ENCODE measurements around the gene CMBL.

CMBL gene

GRCh38 chr5:10244342-10244944, 63.3 kb downstream of the CMBL start:
- no peak overlapping the region for H3K4me3 ChIP-seq
- no peak for DNase-seq (ENCODE audit: low spot score)
- no peak overlapping the region for H3K27ac ChIP-seq
- TF ChIP-seq CTCF (IDR thresholded peaks at IDR 0.05), result no peak

GRCh38 chr5:10243660-10244240, 64.0 kb downstream of the CMBL start:
- Histone ChIP-seq H3K27ac (no peak overlapping the region), H3K4me3 (no peak overlapping the region)
- no peak for DNase-seq (ENCODE audit: low spot score)
- no peak for TF ChIP-seq CTCF (IDR thresholded peaks at IDR 0.05)

GRCh38 chr5:10235350-10235749, 72.4 kb downstream of the CMBL start:
- Histone ChIP-seq H3K4me3 (no peak overlapping the region), H3K27ac (no peak overlapping the region)
- DNase-seq (ENCODE audit: low spot score), result no peak
- no peak for TF ChIP-seq CTCF (IDR thresholded peaks at IDR 0.05)

DNA sequence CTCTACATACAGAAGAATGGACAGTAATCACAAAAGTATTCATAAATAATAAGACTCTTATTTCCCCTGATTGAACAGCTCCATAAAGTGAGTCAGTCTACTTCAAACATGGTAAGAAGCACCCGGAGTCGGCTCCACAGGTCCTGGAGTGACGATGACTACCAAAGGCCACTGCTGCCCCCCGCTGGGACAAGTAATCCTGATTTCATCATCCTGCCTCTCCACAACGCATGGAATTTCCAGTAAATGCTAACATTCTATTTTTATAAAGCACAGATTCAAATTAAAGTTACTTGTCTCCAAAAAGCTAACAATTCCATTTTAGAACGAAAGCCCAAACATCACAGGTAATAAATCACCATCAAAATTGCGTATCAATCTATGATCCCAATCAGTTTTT, 74.2 kb downstream of the CMBL start:
- no peak overlapping the region for H3K4me3 ChIP-seq
- no peak overlapping the region for H3K27ac ChIP-seq
- no peak for DNase-seq (ENCODE audit: low spot score)
- no peak for TF ChIP-seq CTCF (IDR thresholded peaks at IDR 0.05)

GRCh38 chr5:10233011-10233410, 74.7 kb downstream of the CMBL start:
- H3K27ac ChIP-seq, result no peak overlapping the region
- no peak for DNase-seq (ENCODE audit: low spot score)
- no peak overlapping the region for H3K4me3 ChIP-seq
- no peak for TF ChIP-seq CTCF (IDR thresholded peaks at IDR 0.05)

DNA sequence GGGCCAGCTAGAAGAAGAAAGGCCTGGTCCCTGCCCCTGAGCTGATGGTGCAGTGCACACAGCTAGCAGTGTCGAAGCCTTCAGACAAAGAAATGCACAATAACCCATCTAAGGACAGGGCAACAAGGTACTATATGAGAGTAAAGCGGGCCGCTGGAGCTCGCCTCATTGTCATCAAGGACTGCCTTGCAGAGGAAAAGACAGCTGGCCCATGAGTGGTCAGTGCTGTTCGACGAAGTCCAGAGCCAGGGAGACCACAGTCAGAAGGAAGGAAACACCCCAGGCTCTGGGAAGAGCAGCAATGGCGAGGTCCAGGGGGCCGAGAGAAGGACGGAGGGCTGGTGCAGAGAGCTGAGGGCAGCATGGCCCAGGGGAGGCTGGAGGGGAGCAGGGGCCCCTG, 75.3 kb downstream of the CMBL start:
- no peak overlapping the region for H3K4me3 ChIP-seq
- no peak for DNase-seq (ENCODE audit: low spot score)
- TF ChIP-seq CTCF (IDR thresholded peaks at IDR 0.05), result no peak
- H3K27ac ChIP-seq, result no peak overlapping the region

DNA sequence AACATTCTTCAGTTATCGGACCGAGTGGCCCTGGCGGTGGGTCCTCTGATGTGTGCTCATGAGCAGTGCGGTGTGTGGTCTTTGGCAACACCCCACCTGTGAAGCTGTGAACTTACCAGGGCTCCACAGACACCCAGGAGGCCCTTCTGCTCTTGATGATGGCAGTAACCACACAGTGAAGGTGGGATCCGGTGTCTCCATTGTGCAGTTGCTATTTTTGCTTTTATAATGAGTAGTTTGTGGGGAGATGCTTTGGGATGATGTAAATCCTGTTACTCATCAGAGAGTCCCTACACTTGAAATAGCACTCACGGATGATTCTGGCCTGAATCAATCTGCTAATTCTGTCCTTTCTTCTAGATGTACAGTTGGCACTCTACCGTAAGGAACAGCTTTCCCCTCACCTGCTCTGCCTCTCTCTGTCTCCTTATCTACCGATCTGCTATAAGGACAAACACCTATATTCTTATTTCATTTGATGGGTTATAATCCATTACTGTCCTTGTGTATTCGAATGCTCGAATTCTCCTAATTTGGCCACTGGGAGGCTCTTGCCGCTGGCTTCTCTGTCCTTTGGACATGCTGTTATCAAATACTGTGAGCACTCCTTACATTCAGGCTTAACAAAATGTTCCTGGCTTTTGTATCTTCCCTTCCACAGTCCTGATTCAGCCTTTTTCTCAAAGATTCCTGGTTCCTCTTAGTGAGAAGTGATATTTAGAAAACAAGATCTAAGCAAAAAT, 78.2 kb downstream of the CMBL start:
- no peak overlapping the region for H3K4me3 ChIP-seq
- TF ChIP-seq CTCF (IDR thresholded peaks at IDR 0.05), result no peak
- no peak overlapping the region for H3K27ac ChIP-seq
- DNase-seq (ENCODE audit: low spot score), result no peak

Data from coronary artery (tissue), 2 donors.